KMS-11 (cell line): ENCODE measurements around the gene TAF1B.

ENCODE experiments used
- H2AFZ ChIP-seq: fragments of 200-600 bp; sonication (generic); 2 replicates; pipeline ENCODE4 v1.6.1; 2016; ENCODE audit warnings: antibody characterized with exemption, mixed run types, low read depth
- H3K27ac ChIP-seq: fragments of 200-600 bp; sonication (generic); 2 replicates; pipeline ENCODE4 v1.6.1; 2016; ENCODE audit warnings: mild to moderate bottlenecking, mixed run types
- H3K27me3 ChIP-seq: fragments of 200-600 bp; sonication (generic); 2 replicates; pipeline ENCODE4 v1.6.1; 2017; ENCODE audit warnings: mild to moderate bottlenecking, low read depth, mixed run types, moderate library complexity; ENCODE audit not compliant: insufficient read depth
- H3K36me3 ChIP-seq: fragments of 200-600 bp; sonication (generic); 2 replicates; pipeline ENCODE4 v1.6.1; 2017; ENCODE audit warnings: mild to moderate bottlenecking, mixed run types; ENCODE audit not compliant: insufficient read depth
- H3K4me1 ChIP-seq: fragments of 200-600 bp; sonication (generic); 2 replicates; pipeline ENCODE4 v1.6.1; 2016; ENCODE audit warnings: mild to moderate bottlenecking, low read depth, mixed run types; ENCODE audit not compliant: poor library complexity, severe bottlenecking
- H3K4me2 ChIP-seq: fragments of 200-600 bp; sonication (generic); 2 replicates; pipeline ENCODE4 v1.7.0; 2016; ENCODE audit warnings: mild to moderate bottlenecking, mixed run types
- H3K4me3 ChIP-seq: fragments of 200-600 bp; sonication (generic); IDR thresholded peaks from 2 replicates; pipeline ENCODE4 v1.6.1; 2017; ENCODE audit warnings: low read depth, low read length, mixed read lengths; ENCODE audit not compliant: insufficient read depth
- H3K79me2 ChIP-seq: fragments of 200-600 bp; sonication (generic); 2 replicates; pipeline ENCODE4 v1.6.1; 2016; ENCODE audit warnings: low read depth, mixed run types; ENCODE audit not compliant: insufficient read depth
- H3K9ac ChIP-seq: fragments of 200-600 bp; sonication (generic); 2 replicates; pipeline ENCODE4 v1.6.1; 2016; ENCODE audit warnings: mild to moderate bottlenecking, mixed run types
- H4K20me1 ChIP-seq: fragments of 200-600 bp; sonication (generic); 2 replicates; pipeline ENCODE4 v1.6.1; 2016; ENCODE audit warnings: mild to moderate bottlenecking, mixed run types; ENCODE audit not compliant: insufficient read depth
- CTCF ChIP-seq: fragments of 200-600 bp; sonication (generic); conservative IDR thresholded peaks from 2 replicates; pipeline ENCODE4 v1.6.1; 2017; ENCODE audit warnings: low read depth, mild to moderate bottlenecking, antibody characterized with exemption, low read length, moderate library complexity, mixed read lengths

Gene TAF1B

GRCh38 chr2:9952856-9953503 is 109.7 kb downstream of the TAF1B start:
- Histone ChIP-seq H4K20me1 (no peaks in the 10 kb centered on the region), H3K4me2 (no peak overlapping the region), H3K27ac (no peak overlapping the region), H3K9ac (no peak overlapping the region), H2AFZ (no peak overlapping the region), H3K79me2 (no peaks in the 10 kb centered on the region), H3K4me3 (no peak overlapping the region), H3K27me3 (peaks cover 3% of the 10 kb centered on the region; the same call in 1 of the 2 replicates), H3K36me3 (no peaks in the 10 kb centered on the region), H3K4me1 (peaks cover 5% of the 10 kb centered on the region)
- TF ChIP-seq CTCF: no peak

- Histone ChIP-seq H4K20me1 (no peaks in the 10 kb centered on the region), H3K36me3 (no peaks in the 10 kb centered on the region), H3K27ac (no peak overlapping the region), H3K4me1 (peaks cover 5% of the 10 kb centered on the region), H3K9ac (no peak overlapping the region), H3K4me2 (no peak overlapping the region), H3K79me2 (no peaks in the 10 kb centered on the region), H3K4me3 (no peak overlapping the region), H3K27me3 (peaks cover 3% of the 10 kb centered on the region; the same call in 1 of the 2 replicates), H2AFZ (no peak overlapping the region)
- TF ChIP-seq CTCF: no peak
Observed at GRCh38 chr2:9954136-9954535, 110.9 kb downstream of the TAF1B start.

GRCh38 chr2:9958057-9958456 is 114.8 kb downstream of the TAF1B start:
- Histone ChIP-seq H3K27me3 (no peaks in the 10 kb centered on the region), H4K20me1 (no peaks in the 10 kb centered on the region), H3K79me2 (no peaks in the 10 kb centered on the region), H3K4me2 (no peak overlapping the region), H2AFZ (no peak overlapping the region), H3K4me3 (no peak overlapping the region), H3K9ac (no peak overlapping the region), H3K4me1 (no peaks in the 10 kb centered on the region), H3K27ac (no peak overlapping the region), H3K36me3 (no peaks in the 10 kb centered on the region)
- no peak for TF ChIP-seq CTCF

- Histone ChIP-seq H2AFZ (no peak overlapping the region), H3K27ac (no peak overlapping the region), H3K79me2 (no peaks in the 10 kb centered on the region), H3K4me2 (no peak overlapping the region), H3K36me3 (no peaks in the 10 kb centered on the region), H4K20me1 (no peaks in the 10 kb centered on the region), H3K9ac (no peak overlapping the region), H3K4me1 (no peaks in the 10 kb centered on the region), H3K27me3 (no peaks in the 10 kb centered on the region), H3K4me3 (no peak overlapping the region)
- TF ChIP-seq CTCF: no peak
Observed at GRCh38 chr2:9959262-9959661, 116.0 kb downstream of the TAF1B start.
